SK-N-SH (cell line): Measurements from ENCODE around the gene BRD7. TPM values are rescaled to one million over a fixed set of nuclear protein-coding genes. Genes with fewer than 3 reads are reported as not detected.

Experiments used
- CTCF ChIA-PET: fragments of 300-600, 350-600 bp; formaldehyde crosslinking; extraction: SDS; loops from one replicate; lab custom pipeline; 2021; lab: Yijun Ruan, JAX
- POLR2A ChIA-PET: fragments of 350-600 bp; sonication (Branson Sonifier 250); formaldehyde crosslinking; extraction: SDS; loops from one replicate; lab custom pipeline; 2020; ENCODE audit warnings: antibody characterized with exemption, inconsistent platforms; lab: Yijun Ruan, JAX
- DNase-seq: peaks from one replicate; pipeline ENCODE4 v3.0.0; 2012
- H2AFZ ChIP-seq: fragments of 200-600 bp; sonication (generic); 2 replicates; pipeline ENCODE4 v1.8.1; 2016; ENCODE audit warnings: antibody characterized with exemption, mild to moderate bottlenecking, low read depth
- H3F3A ChIP-seq: fragments of 200-600 bp; sonication (generic); replicated peaks from 2 replicates; pipeline ENCODE3; 2016; ENCODE audit warnings: antibody characterized with exemption, mild to moderate bottlenecking; ENCODE audit not compliant: insufficient read depth
- H3K27ac ChIP-seq, 2 experiments: fragments of 200-500 bp in 1 of 2; fragments of 200-600 bp in 1 of 2; sonication (Bioruptor generic) in 1 of 2; sonication (generic), shearing (Covaris generic) in 1 of 2; 2 replicates each; pipeline versions ENCODE4 v1.5.1 to v1.6.1; 2014 to 2016; ENCODE audit warnings: low read depth in 2 of 2, inconsistent platforms in 1 of 2, low read length in 1 of 2, mild to moderate bottlenecking in 1 of 2, mixed read lengths in 1 of 2
- H3K27me3 ChIP-seq: fragments of 200-600 bp; sonication (generic), shearing (Covaris generic); 2 replicates; pipeline ENCODE4 v1.6.1; 2016; ENCODE audit warnings: mixed run types; ENCODE audit not compliant: insufficient read depth
- H3K36me3 ChIP-seq, 2 experiments: fragments of 200-500 bp in 1 of 2; fragments of 200-600 bp in 1 of 2; sonication (Bioruptor generic) in 1 of 2; sonication (generic) in 1 of 2; replicated peaks in 1 of 2; 2 replicates each; pipeline versions ENCODE3 to v1.5.1; 2014 to 2016; ENCODE audit warnings: low read length in 1 of 2, mild to moderate bottlenecking in 1 of 2; ENCODE audit not compliant: insufficient read depth in 2 of 2, control insufficient read depth in 1 of 2
- H3K4me1 ChIP-seq, 2 experiments: fragments of 200-500 bp in 1 of 2; fragments of 200-600 bp in 1 of 2; sonication (Bioruptor generic) in 1 of 2; sonication (generic), shearing (Covaris generic) in 1 of 2; 2 replicates each; pipeline versions ENCODE4 v1.5.1 to v1.6.1; 2014 to 2016; ENCODE audit warnings: low read depth in 1 of 2, low read length in 1 of 2, mixed run types in 1 of 2; ENCODE audit not compliant: insufficient read depth in 2 of 2, control insufficient read depth in 1 of 2
- H3K4me2 ChIP-seq: fragments of 200-600 bp; sonication (generic), shearing (Covaris generic); 2 replicates; pipeline ENCODE4 v1.6.1; 2017; ENCODE audit warnings: mixed run types
- H3K4me3 ChIP-seq, 2 experiments: fragments of 200-500 bp in 1 of 2; fragments of 200-600 bp in 1 of 2; sonication (Bioruptor generic) in 1 of 2; sonication (generic), shearing (Covaris generic) in 1 of 2; 2 replicates each; pipeline versions ENCODE4 v1.5.1 to v1.8.1; 2014 to 2016; ENCODE audit warnings: low read depth in 2 of 2, inconsistent platforms in 1 of 2, low read length in 1 of 2, mild to moderate bottlenecking in 1 of 2, mixed read lengths in 1 of 2, moderate library complexity in 1 of 2
- H3K79me2 ChIP-seq: fragments of 200-600 bp; sonication (generic); 2 replicates; pipeline ENCODE4 v1.8.1; 2017; ENCODE audit warnings: mild to moderate bottlenecking; ENCODE audit not compliant: insufficient read depth
- H3K9ac ChIP-seq: fragments of 200-600 bp; sonication (generic); 2 replicates; pipeline ENCODE4 v1.6.1; 2017; ENCODE audit warnings: mixed run types
- H3K9me2 ChIP-seq: fragments of 200-600 bp; sonication (generic); 2 replicates; pipeline ENCODE4 v1.6.1; 2017; ENCODE audit warnings: mixed run types
- H3K9me3 ChIP-seq: fragments of 200-600 bp; sonication (generic); 2 replicates; pipeline ENCODE4 v1.6.1; 2017; ENCODE audit warnings: mixed run types, mild to moderate bottlenecking, moderate library complexity
- H4K20me1 ChIP-seq: fragments of 200-600 bp; sonication (generic); 2 replicates; pipeline ENCODE4 v1.6.1; 2017; ENCODE audit warnings: mild to moderate bottlenecking, mixed run types; ENCODE audit not compliant: insufficient read depth
- ELF1 ChIP-seq: IDR thresholded peaks from 2 replicates; pipeline ENCODE4 v1.4.0; 2012
- EP300 ChIP-seq, 2 experiments: IDR thresholded peaks; 2 replicates each; pipeline versions ENCODE4 v1.4.0 to v1.6.1; 2012; ENCODE audit warnings: borderline replicate concordance in 1 of 2, low read depth in 1 of 2, low read length in 1 of 2
- FOXM1 ChIP-seq: IDR thresholded peaks from 2 replicates; pipeline ENCODE4 v1.4.0; 2012; ENCODE audit warnings: low read depth, mild to moderate bottlenecking
- GABPA ChIP-seq: IDR thresholded peaks from 2 replicates; pipeline ENCODE4 v1.4.0; 2012; ENCODE audit warnings: low read depth, mild to moderate bottlenecking
- JUND ChIP-seq: IDR thresholded peaks from 2 replicates; pipeline ENCODE4 v1.4.0; 2012
- MXI1 ChIP-seq: IDR thresholded peaks from 2 replicates; pipeline ENCODE4 v1.6.1; 2012; ENCODE audit warnings: mild to moderate bottlenecking, low read depth, low read length, improper control_type of control experiment
- PBX3 ChIP-seq: IDR thresholded peaks from 2 replicates; pipeline ENCODE4; 2012
- POLR2AphosphoS5 ChIP-seq: IDR thresholded peaks from 2 replicates; pipeline ENCODE4 v1.6.1; 2012; ENCODE audit warnings: low read depth, low read length
- RAD21 ChIP-seq: IDR thresholded peaks from 2 replicates; pipeline ENCODE4 v1.6.1; 2012; ENCODE audit warnings: mild to moderate bottlenecking, low read length
- RXRA ChIP-seq: IDR thresholded peaks from 2 replicates; pipeline ENCODE4 v1.4.0; 2012; ENCODE audit warnings: low read depth, mild to moderate bottlenecking, borderline replicate concordance
- TCF12 ChIP-seq: IDR thresholded peaks from 2 replicates; pipeline ENCODE4 v1.4.0; 2012
- TEAD4 ChIP-seq: IDR thresholded peaks from 2 replicates; pipeline ENCODE4 v1.4.0; 2012; ENCODE audit warnings: mild to moderate bottlenecking, borderline replicate concordance; ENCODE audit not compliant: insufficient read depth
- USF1 ChIP-seq: IDR thresholded peaks from 2 replicates; pipeline ENCODE4 v1.4.0; 2012; ENCODE audit warnings: low read depth, borderline replicate concordance
- USF2 ChIP-seq: fragments of 150-350 bp; IDR thresholded peaks from 2 replicates; pipeline ENCODE4 v1.6.1; 2017; ENCODE audit warnings: antibody characterized with exemption, low read length, low read depth, borderline replicate concordance
- WGBS: methylation state at CpG from one replicate; pipeline ENCODE4 v1.1.6; 2017; ENCODE audit warnings: low lambda C conversion rate; 5-methylcytosine and 5-hydroxymethylcytosine counted together
- polyA plus RNA-seq, 3 experiments: library from polyadenylated mRNA; depleted of rRNA; stranded (reverse); fragments of >200 nt; gene quantifications; 2 replicates each; pipeline ENCODE4 v1.2.3, GENCODE V29; 2012
- TF ChIP-seq, protein P1 (sequence below): IDR thresholded peaks from 2 replicates; pipeline ENCODE4 v1.4.0; 2012; ENCODE audit warnings: low read depth

Gene BRD7
- polyA plus RNA-seq, 1 of the 3 experiments (the other 2 are of a cell fraction) = 32.9 TPM

GRCh38 chr16:50309527-50310307 lies 59.1 kb downstream of the BRD7 start:
- peak overlapping the region in 1 of 2 experiments; percentile 84; a peak in 2 of 4 replicates for H3K27ac ChIP-seq
- no peak overlapping the region for H3K4me3 ChIP-seq
- no peaks in the 10 kb centered on the region for H3K9me2 ChIP-seq
- H3K9ac ChIP-seq = no peak overlapping the region
- H3K9me3 ChIP-seq = no peaks in the 10 kb centered on the region
- POLR2A ChIA-PET = interaction anchor here (0.7 to 1.4 kb wide), 3 partner anchors 12 to 64 kb away, joined by 3 to 5 read pairs (median 3); no protein-coding TSS in a partner anchor
- H3K4me1 ChIP-seq = peaks cover 0 to 33% of the 10 kb centered on the region in 2 experiments; a peak in 1 of 4 replicates
- no peaks in the 10 kb centered on the region for H4K20me1 ChIP-seq
- CTCF ChIA-PET = interaction anchor here (0.7 to 2.0 kb wide), 12 partner anchors 9 to 497 kb away, joined by 3 to 7 read pairs (median 4); partner anchors contain the start of gene ADCY7
- H3K4me2 ChIP-seq = no peak overlapping the region
- no peaks in the 10 kb centered on the region for H3F3A ChIP-seq
- no peaks in the 10 kb centered on the region for H3K27me3 ChIP-seq
- 86% methylated on average over 6 of the region's 15 CpGs for WGBS
- DNase-seq = peak; percentile 82
- peak; percentile 81 for TF ChIP-seq MXI1
- TF ChIP-seq PBX3 = no peak
- 0 out of 2 replicates have a peak, but pooled peaks have one; percentile 5 for TF ChIP-seq RAD21
- TF ChIP-seq EP300 (IDR thresholded peaks at IDR 0.05; ENCODE audit: borderline replicate concordance in 1 of 2, low read depth in 1 of 2, low read length in 1 of 2) = peak in 1 of 2 experiments; percentile 22; a peak in 1 of 4 replicates
- H3K79me2 ChIP-seq = no peaks in the 10 kb centered on the region
- peaks cover 18 to 23% of the 10 kb centered on the region in 2 experiments for H3K36me3 ChIP-seq
- no peak overlapping the region for H2AFZ ChIP-seq

GRCh38 chr16:50309156-50309526 lies 59.6 kb downstream of the BRD7 start:
- H3K4me1 ChIP-seq = peaks cover 0 to 29% of the 10 kb centered on the region in 2 experiments; a peak in 1 of 4 replicates
- WGBS = 93% methylated on average over 3 of the region's 11 CpGs
- CTCF ChIA-PET = interaction anchor here (0.7 to 2.0 kb wide), 12 partner anchors 8 to 497 kb away, joined by 3 to 7 read pairs (median 4); partner anchors contain the start of genes ADCY7 and CNEP1R1

More at GRCh38 chr16:50309156-50309526, 59.6 kb downstream of the BRD7 start:
- TF ChIP-seq, protein P1, sequence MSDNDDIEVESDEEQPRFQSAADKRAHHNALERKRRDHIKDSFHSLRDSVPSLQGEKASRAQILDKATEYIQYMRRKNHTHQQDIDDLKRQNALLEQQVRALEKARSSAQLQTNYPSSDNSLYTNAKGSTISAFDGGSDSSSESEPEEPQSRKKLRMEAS = no peak
- TF ChIP-seq JUND (no peak), POLR2AphosphoS5 (no peak), TEAD4 (no peak), RAD21 (no peak), USF2 (no peak), TCF12 (no peak), USF1 (no peak), ELF1 (no peak), MXI1 (no peak), GABPA (no peak), RXRA (no peak), FOXM1 (no peak)
- Histone ChIP-seq H3F3A (no peaks in the 10 kb centered on the region), H3K4me3 (no peak overlapping the region), H3K79me2 (no peaks in the 10 kb centered on the region), H3K9ac (no peak overlapping the region), H3K27me3 (no peaks in the 10 kb centered on the region), H3K27ac (peak overlapping the region in 1 of 2 experiments; percentile 84; a peak in 2 of 4 replicates), H3K9me2 (no peaks in the 10 kb centered on the region), H4K20me1 (no peaks in the 10 kb centered on the region), H3K36me3 (peaks cover 14 to 17% of the 10 kb centered on the region in 2 experiments), H3K9me3 (no peaks in the 10 kb centered on the region), H2AFZ (no peak overlapping the region), H3K4me2 (no peak overlapping the region)
- POLR2A ChIA-PET = interaction anchor here (0.8 to 1.4 kb wide), 2 partner anchors 12 to 64 kb away, joined by 3 to 5 read pairs; no protein-coding TSS in a partner anchor
- no peak for DNase-seq
